Measurements from ENCODE around the gene KLHDC9. TPM values are rescaled to one million over a fixed set of nuclear protein-coding genes. Genes with fewer than 3 reads are reported as not detected.

Gene KLHDC9
- total RNA-seq, 1 experiment from 2014 or later, result not detected

DNA sequence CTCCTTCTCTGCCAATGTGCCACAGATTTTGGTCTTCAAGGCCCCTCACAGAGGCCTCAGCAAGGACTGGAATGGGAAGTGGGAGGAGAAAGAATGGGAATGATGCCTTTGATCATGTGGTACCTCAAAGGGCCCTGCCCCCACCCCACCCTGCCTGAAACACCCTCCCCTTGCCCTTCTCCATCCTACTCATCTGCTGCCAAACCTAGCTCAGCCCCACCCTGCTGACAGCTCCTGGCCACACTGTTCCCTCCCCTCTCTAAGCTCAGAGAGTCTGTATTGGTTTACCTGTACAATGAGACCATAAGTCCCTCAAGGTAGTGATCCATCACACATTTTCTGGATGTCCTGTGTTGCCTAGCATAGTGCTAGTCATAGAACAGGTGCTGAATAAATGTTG, 21.8 kb upstream of the KLHDC9 start:
- DNase-seq (ENCODE audit: low read depth), result no peak

DNA sequence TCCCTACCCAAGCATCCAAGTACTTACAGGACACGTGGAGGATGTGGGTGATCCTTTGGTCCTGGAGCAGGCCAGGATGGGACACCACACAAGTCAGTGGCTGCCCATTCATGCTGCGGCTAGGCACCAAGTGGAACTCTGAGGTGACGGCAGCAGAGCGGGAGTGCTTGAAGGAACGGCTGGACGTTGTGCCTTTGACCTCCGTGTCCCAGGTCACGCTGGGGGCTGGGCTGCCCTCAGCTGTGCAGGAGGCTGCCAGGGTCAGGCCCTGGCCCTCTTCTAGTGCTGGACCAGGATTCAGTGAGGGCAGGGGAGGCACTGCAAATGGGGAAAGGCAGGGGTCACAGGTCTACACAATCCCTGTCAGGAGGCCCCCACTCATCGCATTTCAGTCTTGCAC, 20.7 kb upstream of the KLHDC9 start:
- DNase-seq (ENCODE audit: low read depth), result no peak

DNA sequence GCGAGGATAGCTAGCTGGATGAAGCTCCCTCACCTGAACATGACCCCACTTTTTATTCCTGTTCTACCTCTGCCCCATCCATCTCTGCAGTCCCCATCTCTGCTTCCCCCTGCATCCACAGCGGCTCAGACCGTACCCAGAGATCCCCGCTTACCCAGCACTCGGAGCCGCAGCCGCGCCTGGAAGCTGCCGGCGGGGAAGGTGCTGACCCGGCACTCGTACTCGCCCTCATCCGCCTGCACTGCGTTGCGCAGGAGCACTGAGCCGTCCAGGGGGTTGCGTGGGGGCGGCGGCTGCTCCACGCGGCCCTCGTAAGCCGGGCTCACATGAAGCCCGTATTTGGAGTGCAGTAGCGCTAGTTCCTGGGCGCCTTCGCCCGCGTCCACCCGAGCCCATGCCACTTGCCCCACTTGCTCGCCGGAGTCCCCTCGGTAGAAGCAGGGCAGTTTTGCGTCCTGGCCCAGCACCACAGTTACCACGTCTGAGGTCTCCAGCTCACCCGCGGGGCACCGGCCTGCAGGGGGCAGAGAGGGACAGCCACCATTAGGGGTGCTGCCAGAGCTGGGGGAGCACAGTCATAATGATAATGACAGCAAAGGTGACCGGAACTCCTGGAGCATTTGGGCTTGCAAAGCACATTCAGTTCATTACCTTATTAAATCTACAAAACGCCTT, 18.6 kb upstream of the KLHDC9 start:
- DNase-seq (ENCODE audit: low read depth), result no peak

DNA sequence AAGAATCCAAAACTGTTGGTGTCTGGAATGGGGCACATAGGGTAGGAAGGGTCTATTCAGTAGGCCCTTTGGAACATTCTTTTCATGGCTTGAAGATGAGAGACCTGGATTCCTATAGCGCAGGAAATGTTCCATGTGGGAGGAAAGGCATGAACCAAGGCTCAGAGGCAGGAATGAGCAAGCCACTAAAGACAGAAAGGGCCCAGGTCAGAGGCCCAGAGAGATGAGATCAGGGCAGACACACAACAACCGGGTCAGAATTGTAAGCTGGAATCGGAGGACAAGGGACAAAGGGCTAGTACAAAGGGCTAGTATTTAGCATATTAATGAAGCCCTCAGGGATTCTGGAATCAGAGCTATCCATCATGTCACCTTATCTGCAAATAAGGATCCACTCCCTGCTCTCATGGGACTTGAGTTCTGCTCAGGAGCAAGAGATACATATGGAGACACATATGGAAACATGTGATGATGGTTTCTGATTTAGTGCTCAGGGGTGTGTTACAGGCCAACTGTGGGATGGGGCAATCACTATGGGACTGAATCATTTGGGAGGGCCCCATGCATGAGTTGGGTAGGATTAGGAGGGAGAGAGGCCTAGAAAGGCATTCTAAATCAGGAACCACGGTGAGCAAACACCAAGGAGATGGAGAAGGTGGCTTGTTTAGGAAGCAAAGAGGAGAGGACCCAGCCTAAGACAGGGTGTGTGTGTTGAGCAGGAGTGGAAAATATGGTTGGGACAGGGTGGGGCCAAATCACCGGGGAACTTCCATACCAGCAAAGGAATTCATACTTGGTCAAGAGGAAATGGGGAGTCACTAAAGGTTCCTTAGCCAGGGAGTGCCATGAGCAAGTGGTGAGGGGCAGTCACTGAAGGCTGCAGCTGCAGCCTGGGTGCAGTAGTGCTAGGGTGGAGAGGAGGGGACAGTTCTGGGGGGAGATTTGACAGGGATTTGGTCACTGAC, 17.4 kb upstream of the KLHDC9 start:
- DNase-seq (ENCODE audit: low read depth), result no peak

DNA sequence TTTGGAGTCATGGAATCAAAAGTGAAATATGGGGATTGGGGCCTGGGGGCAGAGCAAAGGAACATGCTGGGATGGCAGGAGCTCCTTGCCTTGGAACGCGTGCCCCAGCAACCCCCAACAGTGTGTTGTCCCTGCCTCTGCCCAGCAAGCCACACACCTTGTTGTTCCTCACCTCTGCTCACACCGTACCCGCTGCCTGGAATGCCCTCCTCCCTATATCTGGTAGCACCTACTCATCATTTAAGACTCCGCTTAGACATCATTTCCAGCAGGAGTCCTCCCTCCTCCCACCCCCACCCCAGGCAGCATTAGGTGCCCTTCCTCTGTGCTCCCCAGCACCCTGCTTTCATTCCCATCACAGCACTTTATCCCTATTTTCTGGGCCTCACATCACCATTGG, 16.6 kb upstream of the KLHDC9 start:
- DNase-seq (ENCODE audit: low read depth), result no peak

DNA sequence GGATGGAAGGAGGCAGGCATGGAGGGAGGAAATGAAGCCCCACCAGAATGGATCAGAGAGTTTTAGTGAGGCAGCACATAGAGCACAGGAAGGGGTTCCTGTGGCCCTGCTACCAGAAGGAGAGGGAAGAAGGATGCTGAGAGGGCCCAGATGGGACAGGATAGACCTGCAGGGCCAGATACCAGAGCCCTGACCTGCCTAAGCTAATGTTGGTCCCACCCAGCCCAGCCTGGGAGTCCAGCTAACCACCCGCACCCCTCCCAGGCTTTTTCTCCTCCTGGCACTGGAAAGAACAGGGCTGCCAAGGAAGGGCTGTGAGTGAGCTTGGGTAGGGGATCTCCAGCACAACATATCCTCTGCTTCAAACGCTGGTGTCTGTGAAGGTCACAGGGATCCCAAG, 15.7 kb upstream of the KLHDC9 start:
- DNase-seq (ENCODE audit: low read depth), result no peak

DNA sequence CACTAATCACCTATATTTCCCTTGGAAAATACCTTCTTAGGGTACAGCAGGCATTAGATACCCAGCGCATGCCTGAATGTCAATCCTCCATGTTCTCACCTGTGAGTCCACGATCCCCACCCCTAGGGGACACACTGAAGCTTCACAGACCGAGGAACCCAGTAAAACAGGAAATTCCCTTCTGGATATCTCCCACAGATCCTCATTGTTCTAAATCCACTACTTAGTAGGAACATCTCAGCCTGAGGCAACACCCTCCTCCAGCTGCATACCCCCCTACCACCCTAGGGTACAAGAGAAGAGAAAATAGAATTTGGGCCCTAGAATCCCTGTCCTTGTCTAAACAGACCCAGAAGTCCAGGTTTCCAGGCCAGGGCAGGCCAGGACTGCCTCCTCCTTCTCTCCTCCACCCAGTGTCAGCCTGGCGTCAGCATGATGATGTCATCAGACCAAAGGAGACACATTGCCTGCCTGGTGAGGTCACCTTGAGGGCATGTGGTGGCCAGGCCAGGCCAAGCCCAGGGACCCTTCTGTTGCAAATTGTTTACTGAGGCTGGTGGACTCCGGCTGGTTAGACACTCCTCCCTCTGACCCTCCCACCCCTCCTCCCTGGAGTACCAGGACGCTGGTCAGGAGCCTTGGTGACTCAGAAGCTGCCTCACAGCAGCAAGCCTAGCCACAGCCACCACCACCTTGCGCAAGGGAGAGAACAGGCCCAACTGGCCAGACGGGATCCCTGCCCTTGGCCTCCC, 15.0 kb upstream of the KLHDC9 start:
- DNase-seq (ENCODE audit: low read depth), result peak; percentile 90

DNA sequence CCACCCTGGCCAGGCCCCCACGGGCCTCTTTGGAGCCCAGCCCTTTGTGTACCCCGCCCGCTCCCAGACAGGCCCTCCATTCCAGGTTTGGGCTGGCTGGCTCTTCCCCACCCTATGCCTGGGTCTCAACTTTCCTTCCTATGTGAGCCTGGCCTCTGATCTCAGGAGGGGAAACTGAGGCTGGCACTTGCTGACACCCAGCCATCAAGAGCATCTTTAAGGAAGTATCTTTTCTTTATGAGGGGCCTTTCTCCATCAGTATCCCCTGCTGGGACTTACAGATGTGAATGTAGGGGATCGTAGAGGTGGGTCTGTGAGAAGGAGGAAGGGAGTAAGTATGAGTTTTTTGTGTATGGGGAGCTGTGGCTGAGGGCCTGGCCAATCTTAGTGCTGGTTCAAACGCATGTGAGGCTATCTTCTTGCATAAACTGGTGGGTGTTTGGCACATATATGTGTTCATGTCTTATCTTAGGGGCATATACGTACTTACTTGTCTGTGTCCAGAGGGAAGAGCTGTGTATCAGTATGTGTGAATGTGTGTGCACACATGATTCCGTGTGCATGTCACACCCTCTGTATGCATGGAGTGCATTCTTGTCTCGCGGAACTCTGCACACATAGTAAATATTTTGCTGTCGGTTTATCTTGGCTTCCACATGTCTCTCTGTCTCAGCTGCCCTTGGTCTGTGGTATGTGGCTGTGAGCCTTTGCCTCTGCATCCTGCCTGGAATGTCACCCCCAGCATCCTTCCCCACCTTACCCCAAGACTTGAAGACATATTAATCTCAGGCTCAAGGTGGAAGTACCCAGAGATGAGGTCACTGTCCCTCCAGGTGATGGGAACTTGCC, 14.2 kb upstream of the KLHDC9 start:
- no peak for DNase-seq (ENCODE audit: low read depth)

DNA sequence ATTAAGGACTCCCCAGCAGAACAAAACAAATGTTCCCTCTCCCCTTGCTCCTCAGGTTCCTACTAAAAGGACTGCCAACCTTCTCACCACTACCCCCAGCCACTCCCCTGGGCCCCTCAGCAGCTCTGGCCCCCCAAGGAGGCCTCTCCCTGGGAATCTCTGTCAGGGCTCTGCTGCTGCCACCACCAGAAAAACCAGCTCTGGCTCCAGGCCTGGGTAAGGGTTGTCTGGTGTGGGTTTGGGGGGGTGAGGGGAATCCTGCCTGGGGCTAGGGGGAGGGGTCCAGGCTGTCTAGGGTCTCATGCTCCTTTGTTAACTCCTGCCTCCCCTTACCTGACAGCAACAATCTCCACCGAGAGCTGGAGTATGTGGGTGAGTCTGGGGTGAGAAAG, 13.6 kb upstream of the KLHDC9 start:
- DNase-seq (ENCODE audit: low read depth), result no peak

DNA sequence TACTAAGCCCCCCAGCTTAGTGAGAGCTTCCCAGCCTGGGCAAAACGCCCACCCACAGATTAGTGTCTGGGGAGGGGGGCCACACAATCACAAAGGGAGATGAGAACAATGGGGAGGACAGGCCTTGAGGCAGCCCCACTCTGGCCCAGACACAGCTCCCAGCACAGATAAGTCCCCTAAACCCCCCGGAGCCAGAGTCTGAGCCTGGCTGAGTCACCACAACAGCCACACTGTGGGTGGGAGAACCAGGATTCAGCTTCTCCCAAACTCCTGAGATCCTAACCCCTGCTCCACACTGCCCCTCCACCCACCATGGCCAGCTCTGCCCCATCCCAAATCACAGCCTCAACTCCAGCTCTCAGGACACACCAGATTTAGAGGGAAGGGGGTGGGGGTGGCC, 13.0 kb upstream of the KLHDC9 start:
- peak; percentile 67 for DNase-seq (ENCODE audit: low read depth)

DNA sequence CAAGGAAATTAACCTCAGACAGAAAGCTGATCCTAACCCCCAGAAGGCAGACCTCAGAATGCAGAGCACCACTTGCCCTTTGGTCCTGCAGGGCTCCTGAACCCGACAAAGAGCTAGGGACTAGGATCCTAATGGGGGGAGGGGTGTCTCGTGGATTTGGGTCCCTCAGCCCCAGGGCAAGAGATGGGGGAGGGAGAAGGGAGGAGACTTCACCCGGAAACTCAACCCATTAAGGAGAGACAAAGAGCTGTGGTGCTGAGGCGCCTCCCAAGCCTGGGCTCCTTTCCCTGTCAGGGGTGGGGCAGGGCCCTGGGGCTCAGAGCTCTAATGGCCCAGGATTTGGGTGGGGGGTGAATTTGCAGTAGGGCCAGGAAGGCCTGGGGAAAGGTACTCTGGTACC, 11.7 kb upstream of the KLHDC9 start:
- DNase-seq (ENCODE audit: low read depth), result no peak

DNA sequence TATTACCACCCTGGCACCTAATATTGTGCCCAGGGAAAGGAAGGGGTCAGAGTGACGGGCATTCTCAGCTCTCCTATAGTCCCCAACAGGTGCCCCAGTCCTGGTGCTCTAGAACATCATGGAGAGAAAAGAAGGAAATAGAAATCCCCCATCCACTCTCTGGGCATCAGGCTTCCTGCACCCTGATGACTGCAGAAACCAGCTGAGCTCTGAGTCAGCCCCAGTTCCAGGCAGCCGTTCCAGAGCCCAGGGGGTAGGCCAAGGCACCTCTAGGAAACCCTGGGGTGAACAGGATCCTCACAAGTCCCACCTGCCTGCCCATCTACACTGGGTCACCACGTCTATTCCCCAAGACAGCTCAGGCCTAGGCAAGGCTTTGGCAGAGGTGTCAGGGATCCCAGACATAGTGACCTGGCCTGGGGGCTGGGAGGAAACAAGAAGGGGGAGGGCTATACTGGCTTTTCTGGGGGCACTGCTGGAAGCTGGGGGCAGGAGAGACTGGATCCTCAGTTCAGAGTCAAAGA, 9.5 kb upstream of the KLHDC9 start:
- DNase-seq (ENCODE audit: low read depth), result peak; percentile 38

DNA sequence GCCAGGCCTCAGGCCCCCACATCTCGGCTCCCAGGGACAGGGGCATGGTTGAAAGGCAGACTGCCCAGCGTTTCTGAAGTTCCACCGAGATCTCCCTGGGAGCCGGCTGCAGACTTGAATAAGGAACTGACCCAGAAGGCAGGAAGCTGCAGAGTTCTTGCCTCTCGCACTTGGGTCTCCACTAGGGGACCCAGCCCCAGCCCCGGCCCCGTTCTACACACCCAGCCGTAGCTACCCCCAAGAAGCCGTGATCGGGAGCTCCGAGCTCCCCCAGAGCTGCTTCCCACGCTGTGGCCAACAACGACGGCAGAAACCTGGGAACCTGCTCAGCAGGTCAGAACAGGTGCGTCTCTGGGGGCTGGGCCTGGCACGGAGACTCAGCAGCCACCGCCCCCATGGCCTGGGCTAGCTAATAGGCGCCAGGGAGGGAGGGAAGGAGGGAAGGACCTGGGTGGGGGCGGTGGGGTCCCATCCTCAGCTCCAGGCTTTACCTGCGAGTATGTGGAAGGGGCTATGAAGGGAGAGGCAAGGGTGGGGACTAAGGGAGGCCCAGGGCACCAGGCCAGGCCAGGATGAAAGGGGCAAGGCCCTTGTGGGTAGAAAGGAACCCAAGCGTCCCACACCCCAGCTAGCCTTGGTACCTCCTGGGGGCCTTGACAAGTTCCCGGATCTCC, 8.8 kb upstream of the KLHDC9 start, which contains the start of gene NECTIN4:
Gene NECTIN4, minus strand, starts transcription at position 308 of the 674 bp plus-strand sequence. Its CDS starts 262 bp downstream, at position 46.
- no peak for DNase-seq (ENCODE audit: low read depth)

DNA sequence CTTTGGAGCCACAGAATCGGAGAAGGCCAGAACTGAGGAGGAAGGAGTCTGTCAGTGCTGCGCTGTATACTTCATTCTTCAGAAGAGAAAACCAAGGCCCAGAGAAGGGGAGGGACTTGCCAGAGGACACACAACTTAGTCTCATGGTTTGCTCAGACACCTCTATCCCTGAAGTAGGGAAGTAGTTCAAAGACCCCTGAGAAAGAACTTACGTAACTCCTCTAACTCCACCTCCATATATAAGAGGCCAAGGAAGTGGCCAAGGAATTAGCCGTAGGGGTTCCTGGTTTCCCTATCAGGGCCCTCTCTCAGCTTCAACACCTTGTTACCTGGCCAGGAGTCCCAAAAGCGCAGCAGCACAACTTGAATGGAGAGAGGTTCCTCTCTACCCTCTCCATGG, 8.2 kb upstream of the KLHDC9 start:
- DNase-seq (ENCODE audit: low read depth), result no peak

DNA sequence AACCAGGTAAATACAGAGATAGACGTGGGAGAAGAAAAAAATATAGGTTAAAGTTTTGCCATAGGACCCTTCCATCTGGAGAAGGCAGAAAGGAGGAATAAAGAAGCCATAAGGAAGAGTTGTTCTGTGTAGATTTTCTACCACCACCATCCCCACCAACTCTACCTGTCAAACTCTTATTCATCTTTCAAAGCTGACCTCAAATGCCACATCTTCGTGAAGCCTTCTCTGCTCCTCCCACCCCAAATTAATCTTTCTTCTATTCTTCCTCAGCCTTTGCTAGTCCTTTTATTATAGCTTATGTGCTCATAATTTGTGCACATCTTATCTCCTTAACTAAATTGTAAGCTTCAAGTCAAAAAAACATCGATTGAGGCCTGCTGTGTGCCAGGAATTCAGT, 7.5 kb upstream of the KLHDC9 start:
- no peak for DNase-seq (ENCODE audit: low read depth)

DNA sequence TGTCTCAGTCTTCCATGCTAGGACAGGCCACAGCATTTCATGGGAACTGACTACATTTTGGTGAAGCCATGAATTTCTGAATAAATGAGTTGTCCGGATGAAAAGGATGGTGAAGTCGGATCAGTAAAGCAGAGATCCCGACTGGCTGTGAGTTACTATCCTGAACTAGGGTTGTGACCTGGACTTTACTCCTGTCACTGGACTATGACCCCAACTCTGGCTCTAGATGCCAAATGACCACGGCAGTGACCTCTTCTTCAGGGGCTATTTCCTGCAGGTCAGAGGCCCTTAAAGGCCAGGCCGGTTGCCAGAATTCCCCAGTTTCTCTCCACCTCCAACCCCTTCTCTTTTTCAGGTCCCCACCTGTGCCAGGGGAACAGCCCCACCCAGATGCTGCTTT, 7.1 kb upstream of the KLHDC9 start:
- DNase-seq (ENCODE audit: low read depth), result no peak

DNA sequence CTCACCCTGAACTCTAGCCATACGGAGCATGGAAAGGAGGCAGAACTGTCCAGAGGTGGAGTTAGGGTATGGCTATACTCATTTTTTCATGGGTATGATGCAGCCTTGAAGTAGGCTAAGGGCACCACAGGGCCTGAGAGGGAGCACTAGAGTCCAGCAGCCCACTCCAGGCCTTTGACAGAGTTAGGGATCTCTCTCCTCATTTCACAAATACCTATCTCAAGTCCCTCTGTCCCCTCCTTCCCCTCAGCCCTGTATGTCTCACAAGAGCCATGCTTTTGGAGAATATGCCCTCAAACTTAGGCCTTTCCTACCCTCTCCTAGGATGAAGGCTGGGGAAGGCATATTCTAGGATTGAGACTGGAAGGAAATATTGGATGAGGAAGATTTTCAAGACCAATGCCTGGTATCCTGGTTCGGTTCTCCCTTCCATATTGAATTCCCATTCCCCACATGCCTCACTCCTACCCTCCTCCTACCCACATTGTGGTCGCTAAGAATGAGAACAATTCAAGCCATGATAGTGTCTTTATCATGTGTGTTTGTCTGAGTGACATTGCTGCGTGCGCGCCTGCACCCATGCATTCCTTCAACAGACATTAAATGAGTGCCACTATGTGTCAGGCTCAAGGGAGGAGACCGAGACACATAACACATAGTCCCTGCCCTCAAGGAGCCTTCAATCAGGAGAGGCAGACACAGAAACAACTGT, 6.2 kb upstream of the KLHDC9 start:
- DNase-seq (ENCODE audit: low read depth), result no peak

DNA sequence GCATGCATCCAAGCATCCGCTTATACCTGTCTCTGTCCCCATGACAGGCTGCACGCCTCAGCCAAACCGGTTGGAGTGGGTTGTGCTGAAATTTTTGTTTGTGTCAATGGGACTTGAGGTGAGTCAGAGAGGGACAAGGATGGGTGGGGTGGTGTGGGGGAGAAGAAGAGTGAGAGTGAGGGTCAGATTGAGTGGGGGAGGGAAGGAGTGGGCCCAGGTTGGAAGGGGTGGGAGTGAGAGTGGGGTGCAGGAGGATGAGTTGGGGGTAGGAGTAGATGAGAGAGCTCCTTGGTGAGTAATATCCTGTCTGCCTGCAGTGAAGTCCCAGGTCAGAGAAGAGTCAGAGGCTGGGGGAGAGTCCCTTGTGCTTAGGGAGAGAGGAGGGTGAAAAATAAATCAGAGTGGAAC, 5.5 kb upstream of the KLHDC9 start:
- DNase-seq (ENCODE audit: low read depth), result no peak

DNA sequence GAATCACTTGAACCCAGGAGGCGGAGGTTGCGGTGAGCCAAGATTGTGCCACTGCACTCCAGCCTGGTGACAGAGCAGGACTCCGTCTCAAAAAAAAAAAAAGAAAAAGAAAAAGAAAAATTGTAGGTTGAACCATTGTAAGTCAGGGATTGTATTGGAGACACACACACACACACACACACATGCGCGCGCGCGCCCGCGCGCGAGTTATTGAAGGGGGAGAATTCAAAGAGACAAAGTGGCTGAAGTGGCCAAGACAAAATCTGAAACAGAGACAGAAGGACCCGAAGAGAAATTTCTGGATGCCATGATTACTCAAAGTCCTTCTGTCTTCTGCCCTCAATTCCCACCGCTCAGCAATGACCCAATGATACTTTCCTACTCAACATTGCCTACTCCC, 3.7 kb upstream of the KLHDC9 start:
- DNase-seq (ENCODE audit: low read depth), result no peak

DNA sequence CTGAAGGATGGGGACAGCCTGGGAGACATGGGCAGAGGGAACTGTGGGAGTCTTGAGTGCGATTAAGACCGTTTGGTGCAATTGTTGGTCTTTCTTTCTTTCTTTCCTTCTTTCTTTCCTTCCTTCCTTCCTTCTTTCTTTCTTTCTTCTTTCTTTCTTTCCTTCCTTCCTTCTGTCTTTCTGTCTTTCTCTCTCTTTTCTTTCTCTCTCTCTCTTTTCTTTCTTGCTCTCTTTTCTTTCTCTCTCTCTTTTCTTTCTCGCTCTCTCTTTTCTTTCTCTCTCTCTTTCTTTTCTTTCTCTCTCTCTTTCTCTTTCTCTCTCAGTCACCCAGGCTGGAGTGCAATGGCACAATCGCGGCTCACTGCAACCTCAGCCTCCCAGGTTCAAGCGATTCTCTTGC, 2.9 kb upstream of the KLHDC9 start:
- DNase-seq (ENCODE audit: low read depth), result no peak
